RPMI8226 (cell line): Measurements from ENCODE around the gene ZNF416.

Experiments used
- DNase-seq: peaks from one replicate; pipeline ENCODE4 v3.0.0-alpha.2; 2015

Gene ZNF416

DNA sequence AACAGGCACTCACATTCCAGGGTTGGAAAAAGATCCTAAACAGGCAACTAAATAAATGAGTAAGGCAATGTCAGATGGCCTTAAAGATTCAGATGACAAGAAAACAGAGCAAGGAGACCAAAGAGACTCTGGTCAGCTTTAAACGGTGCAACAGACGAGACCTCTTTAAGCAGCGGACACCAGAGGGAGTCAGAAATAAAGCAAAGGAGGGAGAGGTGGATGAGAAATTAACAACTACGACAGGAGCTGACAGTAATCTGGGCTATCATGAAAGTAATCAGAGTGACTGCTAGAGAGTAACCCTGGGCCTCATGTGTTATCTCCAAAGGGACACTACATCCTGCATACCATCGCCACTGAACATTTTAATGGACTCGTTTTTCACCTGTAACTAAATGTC, 20.2 kb downstream of the ZNF416 start:
- no peak for DNase-seq

DNA sequence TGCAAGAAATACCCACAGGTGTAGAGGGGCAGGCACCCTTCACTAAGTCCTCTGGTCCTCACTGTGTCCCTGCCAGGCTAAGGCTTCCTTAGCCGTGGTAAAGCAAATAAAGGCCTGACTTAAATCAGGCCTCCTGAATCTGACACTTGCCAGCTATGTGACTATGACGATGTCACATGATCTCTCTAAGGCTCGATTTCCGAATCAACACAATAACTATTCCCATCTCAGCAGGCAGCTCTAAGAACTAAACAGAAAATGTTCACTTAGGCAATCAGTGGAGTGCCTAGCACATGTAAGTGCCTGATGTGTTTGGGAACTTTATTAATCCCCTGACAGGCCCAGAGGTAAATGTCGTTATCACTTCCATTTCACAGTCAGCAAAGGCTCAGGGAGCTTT, 21.1 kb downstream of the ZNF416 start:
- no peak for DNase-seq

DNA sequence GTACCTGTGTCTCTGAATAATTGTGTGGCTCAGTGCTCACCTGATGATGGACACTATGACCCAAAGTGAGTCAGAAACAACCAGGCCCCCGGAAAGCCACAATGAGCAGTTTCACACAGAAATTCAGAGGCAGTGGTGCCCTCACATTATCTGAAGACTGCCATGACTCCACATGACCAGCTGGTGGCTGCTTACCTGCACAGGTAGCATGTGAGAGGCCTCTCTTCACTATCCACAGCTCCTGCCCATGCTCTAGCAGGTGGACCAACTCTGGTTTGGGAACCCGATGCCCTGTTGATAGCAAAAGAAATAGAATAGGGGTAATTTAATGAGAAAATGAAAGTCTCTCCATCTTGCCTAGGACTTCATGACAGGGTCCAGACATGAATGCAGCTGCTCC, 26.3 kb downstream of the ZNF416 start:
- no peak for DNase-seq

DNA sequence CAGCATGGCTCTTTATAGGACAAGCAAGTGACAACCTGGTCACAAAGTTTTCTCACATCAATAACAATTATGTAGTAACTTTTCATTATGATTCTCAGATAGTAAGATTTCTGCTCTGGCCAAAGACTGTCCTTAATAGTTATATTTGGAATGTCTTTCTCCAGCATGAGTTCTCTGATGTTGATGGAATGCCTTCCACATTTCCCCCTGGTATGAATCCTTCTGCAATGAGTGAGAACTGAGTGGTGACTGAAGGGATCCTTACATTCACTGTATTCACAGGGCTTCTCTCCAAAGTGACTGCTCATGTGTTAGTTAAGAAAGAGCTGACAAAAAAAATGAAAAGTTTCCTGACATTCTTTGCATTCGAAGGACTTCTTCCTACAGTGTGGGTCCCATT, 32.2 kb downstream of the ZNF416 start:
- DNase-seq: no peak

DNA sequence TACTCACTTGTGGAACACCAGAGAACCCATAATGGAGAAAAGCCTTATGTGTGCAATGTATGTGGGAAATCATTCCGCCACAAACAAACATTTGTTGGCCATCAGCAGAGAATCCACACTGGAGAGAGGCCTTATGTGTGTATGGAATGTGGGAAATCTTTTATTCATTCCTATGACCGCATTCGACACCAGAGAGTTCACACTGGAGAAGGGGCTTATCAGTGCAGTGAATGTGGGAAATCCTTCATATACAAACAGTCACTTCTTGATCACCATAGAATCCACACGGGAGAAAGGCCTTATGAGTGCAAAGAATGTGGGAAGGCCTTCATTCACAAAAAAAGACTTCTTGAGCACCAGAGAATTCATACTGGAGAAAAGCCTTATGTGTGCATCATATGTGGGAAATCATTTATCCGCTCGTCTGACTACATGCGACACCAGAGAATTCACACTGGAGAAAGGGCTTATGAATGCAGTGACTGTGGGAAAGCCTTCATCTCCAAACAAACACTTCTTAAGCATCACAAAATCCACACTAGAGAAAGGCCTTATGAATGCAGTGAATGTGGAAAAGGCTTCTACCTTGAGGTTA, 40.7 kb downstream of the ZNF416 start:
- DNase-seq: no peak

DNA sequence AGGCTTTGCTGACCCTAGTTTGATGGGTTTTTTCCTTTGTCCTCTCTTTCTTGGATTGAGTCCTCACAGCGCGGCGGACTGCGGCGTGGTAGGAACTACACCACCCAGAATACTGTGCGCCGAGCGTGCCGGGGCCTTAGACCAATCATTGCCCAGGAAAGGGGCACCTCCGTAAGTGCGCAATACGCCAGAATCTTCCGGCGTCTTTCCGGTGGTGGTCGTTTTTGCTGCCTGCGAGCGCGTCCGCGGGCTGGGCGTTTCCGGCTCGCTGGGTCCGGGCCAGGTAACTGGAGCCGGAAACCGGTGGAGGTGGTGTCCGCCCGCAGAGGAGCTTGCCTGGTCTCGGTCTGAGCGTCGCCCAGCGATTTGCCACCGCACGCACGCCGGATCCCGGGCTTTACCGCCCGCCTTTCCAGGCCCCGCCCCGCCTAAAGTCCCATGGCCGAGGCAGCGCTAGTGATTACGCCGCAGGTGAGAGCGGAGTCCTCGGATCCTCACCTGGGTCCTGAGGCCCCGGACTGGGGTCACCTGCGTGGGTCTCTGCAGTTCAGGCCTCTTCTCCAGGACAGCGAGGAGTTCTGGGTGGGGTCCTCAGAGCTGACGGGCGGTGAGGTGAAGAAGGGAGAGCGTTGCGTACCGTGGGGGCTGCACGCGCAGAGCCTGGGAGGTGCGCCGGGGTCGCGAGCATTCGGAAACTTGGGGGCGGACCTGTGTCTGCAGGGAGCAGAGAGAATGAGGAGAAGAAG, 51.4 kb downstream of the ZNF416 start, which contains the start of gene ZNF549:
Gene ZNF549 (plus strand): TSS at position 221 of the 746 bp plus-strand sequence. CDS start 218 bp downstream, at position 439.
- peak; percentile 96 for DNase-seq
